ENCODE data around the gene CMTM1. TPM values are rescaled to one million over a fixed set of nuclear protein-coding genes. Genes with fewer than 3 reads are reported as not detected.
A peak's percentile ranks its signal among the peaks of the same experiment; 100 is the strongest.

CMTM1 gene
- total RNA-seq, result 1 to 10 TPM; 1.4 to 3.1 (median 2.3) TPM

- Mint-ChIP-seq H3K4me1 (ENCODE audit: low read depth) (peaks cover 38% of the 10 kb centered on the region), H3K27me3 (ENCODE audit: low read depth) (no peaks in the 10 kb centered on the region), H3K9me3 (no peaks in the 10 kb centered on the region), H3K4me3 (no peak within 1 kb of the TSS), H3K36me3 (ENCODE audit: insufficient read depth) (peaks cover 23% of the 10 kb centered on the region)
- no peak for ATAC-seq
- DNase-seq, result no peak
Observed at GRCh38 chr16:66566051-66566901, at the start of gene CMTM1. Gene CMTM1, plus strand, starts transcription at chr16:66566439. Its CDS starts 75 bp downstream, at chr16:66566514.

DNA sequence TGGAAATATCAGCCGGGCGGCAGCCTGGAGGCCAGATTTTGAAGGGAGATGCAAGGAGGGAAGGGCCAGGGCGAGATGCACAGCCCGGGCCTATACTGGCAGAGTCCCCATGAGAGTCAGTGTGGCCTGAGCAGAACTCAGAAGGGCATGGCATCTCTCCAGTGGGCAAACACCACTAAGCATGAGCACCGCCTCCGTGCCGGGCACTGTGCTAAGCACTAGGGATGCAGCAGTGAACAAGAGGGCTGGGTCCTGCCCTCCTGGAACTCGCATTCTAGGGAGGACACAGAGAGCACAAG, 49.8 kb upstream of the CMTM1 start:
- no peak for ATAC-seq
- Mint-ChIP-seq H3K9me3 (no peaks in the 10 kb centered on the region), H3K27me3 (ENCODE audit: low read depth) (no peaks in the 10 kb centered on the region), H3K4me1 (ENCODE audit: low read depth) (peaks cover 70% of the 10 kb centered on the region), H3K4me3 (peak overlapping the region; percentile 63), H3K36me3 (ENCODE audit: insufficient read depth) (no peaks in the 10 kb centered on the region)
- no peak for DNase-seq

DNA sequence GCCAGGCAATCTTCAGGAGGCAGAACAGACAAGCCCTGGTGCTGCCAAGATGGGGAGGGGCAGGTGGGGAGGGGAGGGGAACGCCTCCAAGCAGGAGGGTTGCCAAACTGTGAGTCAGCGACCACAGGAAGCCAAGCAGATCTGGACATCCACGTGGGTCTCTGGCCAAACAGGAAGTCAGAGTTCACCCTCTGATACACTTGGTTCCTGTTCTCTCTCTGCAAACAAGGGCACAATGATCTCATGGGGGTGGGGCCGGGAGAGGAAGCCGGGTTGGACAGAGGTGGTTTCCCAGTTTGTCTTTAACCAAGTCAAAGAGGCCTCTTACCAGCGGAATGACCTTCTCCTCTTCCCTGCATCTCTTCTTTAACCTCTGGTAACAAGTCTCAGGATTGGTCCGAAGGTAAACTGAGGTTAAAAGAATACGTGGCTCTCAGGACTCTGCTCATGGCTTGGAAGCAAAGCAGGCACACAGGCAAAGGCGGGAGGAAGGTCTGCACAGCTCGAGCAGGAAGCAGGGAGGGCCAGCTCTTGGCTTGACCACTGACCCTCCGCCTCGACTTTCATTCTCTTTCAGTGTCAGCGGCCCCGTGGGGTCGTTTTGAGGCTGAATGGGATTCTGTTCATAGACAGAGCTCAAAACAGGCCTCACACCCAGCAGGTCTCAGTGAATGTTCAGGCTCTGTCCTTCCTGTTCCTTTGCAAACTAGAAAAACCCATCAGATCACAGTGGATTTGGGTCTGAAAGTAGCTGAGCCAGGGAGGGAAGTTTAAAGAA, 49.2 kb upstream of the CMTM1 start:
- Mint-ChIP-seq H3K4me1 (ENCODE audit: low read depth) (peaks cover 73% of the 10 kb centered on the region), H3K4me3 (peak overlapping the region; percentile 63), H3K9me3 (no peaks in the 10 kb centered on the region), H3K27me3 (ENCODE audit: low read depth) (no peaks in the 10 kb centered on the region), H3K36me3 (ENCODE audit: insufficient read depth) (no peaks in the 10 kb centered on the region)
- DNase-seq, result peak; percentile 63
- peak; percentile 73 to 85 for ATAC-seq

DNA sequence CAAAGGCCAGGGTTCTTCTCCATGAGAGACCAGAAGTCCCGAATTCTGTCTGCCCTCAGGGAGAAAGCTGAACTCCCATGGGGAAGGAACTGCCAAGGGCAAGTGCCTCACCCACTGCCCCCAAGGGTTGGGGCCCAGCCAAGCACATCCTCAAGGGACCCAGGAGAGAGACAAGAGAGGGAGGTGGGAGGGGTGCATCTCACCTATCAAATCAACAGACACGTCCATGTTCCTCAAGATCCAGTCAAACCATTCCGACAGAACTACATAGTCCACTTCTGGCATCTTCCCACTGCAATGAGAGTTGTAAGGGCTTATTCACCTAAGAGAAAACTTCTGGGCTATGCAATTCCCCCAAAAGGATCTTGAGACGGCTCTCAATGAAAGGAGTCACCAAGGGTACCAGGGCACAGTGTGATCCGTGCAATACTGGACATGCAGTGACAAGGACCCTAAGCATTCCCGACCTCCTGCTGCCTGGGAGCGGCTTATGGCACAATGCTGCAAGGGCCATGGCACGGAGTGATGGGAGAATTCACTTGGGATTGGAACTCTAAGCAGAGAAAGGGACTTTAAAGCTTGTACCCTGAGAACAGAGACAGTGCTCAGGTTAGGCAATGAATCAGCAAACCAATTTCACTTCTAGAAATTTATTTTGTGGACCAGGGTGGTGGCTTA, 48.5 kb upstream of the CMTM1 start:
- Mint-ChIP-seq H3K27me3 (ENCODE audit: low read depth) (no peaks in the 10 kb centered on the region), H3K9me3 (no peaks in the 10 kb centered on the region), H3K4me1 (ENCODE audit: low read depth) (peaks cover 79% of the 10 kb centered on the region), H3K36me3 (ENCODE audit: insufficient read depth) (no peaks in the 10 kb centered on the region), H3K4me3 (no peak overlapping the region)
- DNase-seq (no peak), ATAC-seq (no peak)

GRCh38 chr16:66519482-66520373, 46.5 kb upstream of the CMTM1 start:
- Mint-ChIP-seq H3K27me3 (ENCODE audit: low read depth) (no peaks in the 10 kb centered on the region), H3K36me3 (ENCODE audit: insufficient read depth) (no peaks in the 10 kb centered on the region), H3K9me3 (no peaks in the 10 kb centered on the region), H3K4me1 (ENCODE audit: low read depth) (peaks cover 94% of the 10 kb centered on the region), H3K4me3 (no peak overlapping the region)
- DNase-seq, result no peak
- no peak for ATAC-seq

DNA sequence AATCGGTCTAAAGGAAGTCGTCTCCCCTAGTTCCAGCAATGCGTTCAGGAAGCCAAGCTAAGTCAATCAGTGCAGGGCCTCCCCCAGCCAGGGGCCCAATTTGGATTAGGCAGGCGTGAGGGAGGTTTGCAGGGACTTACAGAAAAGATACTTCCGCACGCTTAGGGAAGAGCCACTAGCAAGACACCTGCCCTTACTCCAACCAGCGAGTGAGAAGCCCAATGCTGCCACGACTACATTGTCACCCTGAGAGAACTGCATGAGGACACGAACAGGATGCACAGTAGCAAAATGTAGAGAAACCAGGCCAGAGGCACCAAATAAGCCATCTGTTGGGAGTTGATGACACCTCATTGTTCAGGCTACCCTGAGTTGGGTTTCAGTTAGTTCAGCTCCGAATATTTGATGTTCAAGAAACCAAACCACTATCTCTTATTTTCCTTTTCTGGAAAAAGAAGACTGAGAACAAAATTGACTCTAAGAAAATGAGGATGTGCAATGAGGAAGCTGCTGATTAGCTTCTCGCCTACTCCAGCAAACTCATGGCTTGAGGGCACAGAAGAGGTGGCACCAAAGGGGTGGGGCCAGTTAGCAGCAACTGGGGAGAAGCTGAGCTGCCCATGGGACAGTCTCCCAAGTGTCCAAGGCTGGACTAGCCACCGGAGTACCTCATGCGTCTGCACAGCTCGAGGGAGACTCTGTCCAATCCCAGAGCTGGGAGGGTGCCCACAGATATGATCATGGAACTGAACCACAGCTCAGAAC, 45.7 kb upstream of the CMTM1 start:
- H3K4me3 Mint-ChIP-seq, result no peak overlapping the region

GRCh38 chr16:66521252-66521713, 45.0 kb upstream of the CMTM1 start:
- ATAC-seq (no peak), DNase-seq (no peak)
- H3K36me3 Mint-ChIP-seq (ENCODE audit: insufficient read depth), result no peaks in the 10 kb centered on the region
- H3K4me1 Mint-ChIP-seq (ENCODE audit: low read depth), result peaks cover 94% of the 10 kb centered on the region
- H3K4me3 Mint-ChIP-seq, result peak overlapping the region; percentile 67
- no peaks in the 10 kb centered on the region for H3K9me3 Mint-ChIP-seq
- no peaks in the 10 kb centered on the region for H3K27me3 Mint-ChIP-seq (ENCODE audit: low read depth)

More for the DNA sequence above, 45.7 kb upstream of the CMTM1 start:
- no peaks in the 10 kb centered on the region for H3K27me3 Mint-ChIP-seq (ENCODE audit: low read depth)
- ATAC-seq (no peak), DNase-seq (no peak)
- no peaks in the 10 kb centered on the region for H3K36me3 Mint-ChIP-seq (ENCODE audit: insufficient read depth)
- no peaks in the 10 kb centered on the region for H3K9me3 Mint-ChIP-seq
- peaks cover 95% of the 10 kb centered on the region for H3K4me1 Mint-ChIP-seq (ENCODE audit: low read depth)

- peak overlapping the region; percentile 67 for H3K4me3 Mint-ChIP-seq
- ATAC-seq, result peak; percentile 96
- no peaks in the 10 kb centered on the region for H3K27me3 Mint-ChIP-seq (ENCODE audit: low read depth)
- H3K4me1 Mint-ChIP-seq (ENCODE audit: low read depth), result peaks cover 88% of the 10 kb centered on the region
- H3K9me3 Mint-ChIP-seq, result no peaks in the 10 kb centered on the region
- H3K36me3 Mint-ChIP-seq (ENCODE audit: insufficient read depth), result no peaks in the 10 kb centered on the region
- peak; percentile 90 for DNase-seq
Observed at GRCh38 chr16:66521951-66522771, 44.1 kb upstream of the CMTM1 start.

GRCh38 chr16:66522816-66523590, 43.2 kb upstream of the CMTM1 start:
- H3K27me3 Mint-ChIP-seq (ENCODE audit: low read depth), result no peaks in the 10 kb centered on the region
- peak overlapping the region; percentile 29 for H3K4me3 Mint-ChIP-seq
- no peaks in the 10 kb centered on the region for H3K36me3 Mint-ChIP-seq (ENCODE audit: insufficient read depth)
- DNase-seq, result no peak
- no peaks in the 10 kb centered on the region for H3K9me3 Mint-ChIP-seq
- ATAC-seq, result no peak
- H3K4me1 Mint-ChIP-seq (ENCODE audit: low read depth), result peaks cover 80% of the 10 kb centered on the region

- no peaks in the 10 kb centered on the region for H3K36me3 Mint-ChIP-seq (ENCODE audit: insufficient read depth)
- no peaks in the 10 kb centered on the region for H3K9me3 Mint-ChIP-seq
- no peak for DNase-seq
- no peak for ATAC-seq
- peak overlapping the region; percentile 29 for H3K4me3 Mint-ChIP-seq
- H3K27me3 Mint-ChIP-seq (ENCODE audit: low read depth), result no peaks in the 10 kb centered on the region
- peaks cover 73% of the 10 kb centered on the region for H3K4me1 Mint-ChIP-seq (ENCODE audit: low read depth)
Observed at GRCh38 chr16:66523861-66524354, 42.3 kb upstream of the CMTM1 start.

- Mint-ChIP-seq H3K9me3 (no peaks in the 10 kb centered on the region), H3K4me1 (ENCODE audit: low read depth) (peaks cover 69% of the 10 kb centered on the region), H3K4me3 (no peak overlapping the region), H3K36me3 (ENCODE audit: insufficient read depth) (no peaks in the 10 kb centered on the region), H3K27me3 (ENCODE audit: low read depth) (no peaks in the 10 kb centered on the region)
- no peak for DNase-seq
- ATAC-seq, result no peak
Observed at GRCh38 chr16:66524601-66525164, 41.6 kb upstream of the CMTM1 start.
